GM10266 (cell line): ENCODE data around the gene EHD1.

Experiments used
- DNase-seq: peaks from one replicate; pipeline ENCODE4 v3.0.0; 2012; ENCODE audit errors: extremely low spot score
- CTCF ChIP-seq: IDR thresholded peaks from 2 replicates; pipeline ENCODE4 v1.5.1; 2012; ENCODE audit warnings: mild to moderate bottlenecking, low read depth; ENCODE audit not compliant: control insufficient read depth, insufficient read depth; ENCODE audit errors: missing control alignments

EHD1 gene

GRCh38 chr11:64883575-64883974 lies 5.2 kb upstream of the EHD1 start:
- no peak for TF ChIP-seq CTCF
- no peak for DNase-seq

GRCh38 chr11:64882243-64882642 lies 3.8 kb upstream of the EHD1 start:
- no peak for DNase-seq
- no peak for TF ChIP-seq CTCF

- no peak for DNase-seq
- TF ChIP-seq CTCF, result no peak
These were observed 3.1 kb upstream of the EHD1 start for GRCh38 chr11:64881476-64881875.

- DNase-seq, result peak; percentile 65
- no peak for TF ChIP-seq CTCF
These were observed 2.0 kb upstream of the EHD1 start for GRCh38 chr11:64880240-64881001.

GRCh38 chr11:64879244-64879900 lies 951 bp upstream of the EHD1 start:
- DNase-seq, result no peak
- TF ChIP-seq CTCF, result no peak

- no peak for TF ChIP-seq CTCF
These were observed 263 bp downstream of the EHD1 start for GRCh38 chr11:64878223-64878493.

More at GRCh38 chr11:64878223-64878493, 263 bp downstream of the EHD1 start:
- DNase-seq, result no peak
